HG03280 (cell line): ENCODE data around the gene IL1R2.

Experiments used
- ATAC-seq: cut with Tn5 transposase; IDR thresholded peaks from one replicate; pipeline ENCODE4 v1.9.1; 2021; ENCODE audit warnings: mild to moderate bottlenecking, moderate library complexity; ENCODE audit not compliant: unreplicated experiment

Gene IL1R2

GRCh38 chr2:101991721-101992145 is at the start of gene IL1R2:
Gene IL1R2 (plus strand): TSS chr2:101991960. CDS start chr2:102008576, 16,616 bp downstream.
- no peak for ATAC-seq

- ATAC-seq = no peak
Observed at GRCh38 chr2:101942851-101943250, 48.9 kb upstream of the IL1R2 start.

GRCh38 chr2:101946372-101947039 is 45.3 kb upstream of the IL1R2 start:
- ATAC-seq = no peak

GRCh38 chr2:101947374-101947773 is 44.4 kb upstream of the IL1R2 start:
- no peak for ATAC-seq

GRCh38 chr2:101948625-101949155 is 43.1 kb upstream of the IL1R2 start:
- no peak for ATAC-seq

- no peak for ATAC-seq
Observed at GRCh38 chr2:101949304-101949703, 42.5 kb upstream of the IL1R2 start.

- ATAC-seq = no peak
Observed at GRCh38 chr2:101951296-101951695, 40.5 kb upstream of the IL1R2 start.

- no peak for ATAC-seq
Observed at GRCh38 chr2:101952551-101952950, 39.2 kb upstream of the IL1R2 start.

- ATAC-seq = no peak
Observed at GRCh38 chr2:101956465-101957438, 35.0 kb upstream of the IL1R2 start.

GRCh38 chr2:101958061-101958460 is 33.7 kb upstream of the IL1R2 start:
- no peak for ATAC-seq

GRCh38 chr2:101960819-101961337 is 30.9 kb upstream of the IL1R2 start:
- no peak for ATAC-seq

- ATAC-seq = no peak
Observed at GRCh38 chr2:101961338-101962191, 30.2 kb upstream of the IL1R2 start.

GRCh38 chr2:101962309-101962708 is 29.5 kb upstream of the IL1R2 start:
- ATAC-seq = no peak

- ATAC-seq = no peak
Observed at GRCh38 chr2:101963198-101963597, 28.6 kb upstream of the IL1R2 start.

GRCh38 chr2:101967826-101968513 is 23.8 kb upstream of the IL1R2 start:
- no peak for ATAC-seq

GRCh38 chr2:101969723-101970122 is 22.0 kb upstream of the IL1R2 start:
- no peak for ATAC-seq

- no peak for ATAC-seq
Observed at GRCh38 chr2:101970901-101971300, 20.9 kb upstream of the IL1R2 start.

GRCh38 chr2:101971836-101972235 is 19.9 kb upstream of the IL1R2 start:
- ATAC-seq = no peak

- ATAC-seq = no peak
Observed at GRCh38 chr2:101972621-101973434, 18.9 kb upstream of the IL1R2 start.
